Esophagus muscularis mucosa (tissue), 4 donors: ENCODE data around the gene CD84. TPM values are rescaled to one million over a fixed set of nuclear protein-coding genes. Genes with fewer than 3 reads are reported as not detected.
A peak's percentile ranks its signal among the peaks of the same experiment; 100 is the strongest.

Experiments
- DNase-seq: peaks from one replicate; pipeline ENCODE4 v3.0.0-alpha.2; 2017; ENCODE audit errors: extremely low spot score
- H3K27ac ChIP-seq, 4 donors: fragments of 200-600 bp; sonication (generic); replicated peaks in 1 of 4; 1 replicate in 3 of 4; 2 replicates in 1 of 4; pipeline ENCODE4 v1.5.1; 2016 to 2019; ENCODE audit warnings: mild to moderate bottlenecking in 1 of 4
- H3K27me3 ChIP-seq, 4 donors: fragments of 200-600 bp; sonication (generic); one replicate each; pipeline versions ENCODE4 v1.5.1 to v1.6.0; 2016 to 2019
- H3K36me3 ChIP-seq, 4 donors: fragments of 200-600 bp; sonication (generic); one replicate each; pipeline ENCODE4 v1.5.1; 2016 to 2019
- H3K4me1 ChIP-seq, 4 donors: fragments of 200-600 bp; sonication (generic); one replicate each; pipeline ENCODE4 v1.5.1; 2016 to 2019
- H3K4me3 ChIP-seq, 4 donors: fragments of 200-600 bp; sonication (generic); 1 replicate in 2 of 4; 2 replicates in 2 of 4; pipeline ENCODE4 v1.5.1; 2016 to 2019; ENCODE audit warnings: mild to moderate bottlenecking in 4 of 4, moderate library complexity in 1 of 4
- H3K9me3 ChIP-seq, 4 donors: fragments of 200-600 bp; sonication (generic); 1 replicate in 3 of 4; 2 replicates in 1 of 4; pipeline ENCODE4 v1.5.1; 2016 to 2019
- CTCF ChIP-seq, 3 experiments: fragments of 200-600 bp in 2 of 3; fragments of 450-650 bp in 1 of 3; sonication (generic) in 2 of 3; IDR thresholded peaks; one replicate each; pipeline ENCODE4 v1.5.1; 2017 to 2019; ENCODE audit warnings: antibody characterized with exemption in 3 of 3, mild to moderate bottlenecking in 2 of 3, moderate library complexity in 1 of 3
- EP300 ChIP-seq: sonication (generic); formaldehyde crosslinking; IDR thresholded peaks from one replicate; pipeline ENCODE4 v1.6.1; 2017; ENCODE audit warnings: antibody characterized with exemption
- POLR2A ChIP-seq: fragments of 450-650 bp; IDR thresholded peaks from one replicate; pipeline ENCODE4 v1.6.1; 2017; ENCODE audit warnings: antibody characterized with exemption, moderate library complexity, mild to moderate bottlenecking, low read depth
- POLR2AphosphoS5 ChIP-seq, 2 donors: sonication (generic); formaldehyde crosslinking; IDR thresholded peaks; one replicate each; pipeline ENCODE4 v1.6.1; 2017; ENCODE audit warnings: antibody characterized with exemption in 2 of 2
- WGBS: methylation state at CpG from one replicate; pipeline ENCODE4 v1.1.5; 2018; 5-methylcytosine and 5-hydroxymethylcytosine counted together
- intact Hi-C: fragments of 100-400 bp; cut with DNase I; formaldehyde crosslinking; loops from one replicate; pipeline ENCODE4 v1.15.1; 2023
- total RNA-seq, 4 donors: library from RNA; depleted of rRNA; stranded (reverse); fragments of >200 nt; gene quantifications; one replicate each; pipeline versions ENCODE4 v1.1.0 to v1.2.1, GENCODE V29; 2016

CD84 gene
- total RNA-seq, 4 donors from 2014 or later, result 2.7 to 7.3 (median 4.7) TPM

DNA sequence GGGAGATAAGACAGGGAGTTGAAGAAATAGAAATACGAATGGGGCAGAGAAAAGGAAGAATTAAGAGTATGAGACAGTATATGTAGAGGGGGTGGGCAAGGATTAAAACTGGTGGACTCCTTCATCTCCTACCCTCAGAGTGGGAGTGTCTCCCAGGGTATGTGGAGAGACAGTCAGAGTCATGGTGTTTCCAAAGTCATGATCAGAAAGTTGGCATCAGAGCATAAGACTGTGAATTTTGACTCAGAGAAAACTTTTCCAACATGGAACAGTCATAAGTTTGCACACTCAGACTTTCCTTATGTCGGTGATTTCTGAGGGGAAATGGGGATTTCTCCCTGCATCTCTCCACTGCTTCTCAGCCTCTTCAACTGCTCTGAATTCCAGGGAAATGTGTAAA is 2.4 kb downstream of the CD84 start:
- no peaks in the 10 kb centered on the region for H3K36me3 ChIP-seq
- H3K27me3 ChIP-seq, result no peaks in the 10 kb centered on the region
- H3K9me3 ChIP-seq, result no peaks in the 10 kb centered on the region
- no peak for TF ChIP-seq POLR2A
- no peak for TF ChIP-seq EP300
- TF ChIP-seq POLR2AphosphoS5 (IDR thresholded peaks at IDR 0.05), result no peak
- no peak for TF ChIP-seq CTCF (IDR thresholded peaks at IDR 0.05)
- intact Hi-C loops, result no loop called here
- H3K4me3 ChIP-seq, result peak overlapping the region in 1 of 4 donors; percentile 13
- no peak overlapping the region for H3K27ac ChIP-seq
- no peak for DNase-seq
- WGBS, result 73% methylated on average over 1 of the region's 2 CpGs
- no peaks in the 10 kb centered on the region for H3K4me1 ChIP-seq

DNA sequence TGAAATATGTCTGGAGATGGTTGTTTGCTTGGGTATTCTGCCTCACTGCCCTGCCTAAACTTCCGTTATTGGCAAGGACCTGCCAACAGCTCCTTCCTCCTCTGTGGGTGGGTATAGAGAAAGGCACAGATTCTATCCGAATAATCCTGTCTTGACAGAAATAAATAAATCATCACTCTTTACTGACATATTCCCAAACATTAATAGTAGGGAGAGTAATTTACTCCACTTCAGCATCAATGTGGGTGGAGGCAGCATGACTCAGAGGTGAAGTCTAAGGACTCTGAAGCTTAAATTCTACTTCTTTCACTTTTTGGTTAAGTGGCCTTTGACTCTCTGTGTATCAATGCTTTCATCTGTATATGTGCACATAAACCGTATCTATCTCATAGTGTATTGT is 2.9 kb downstream of the CD84 start:
- 68% methylated on average over 3 of the region's 3 CpGs for whole genome bisulfite sequencing
- Histone ChIP-seq H3K9me3 (no peaks in the 10 kb centered on the region), H3K36me3 (no peaks in the 10 kb centered on the region), H3K27ac (no peak overlapping the region), H3K4me1 (no peaks in the 10 kb centered on the region), H3K4me3 (no peak overlapping the region), H3K27me3 (no peaks in the 10 kb centered on the region)
- no peak for DNase-seq
- intact Hi-C loops, result no loop called here
- TF ChIP-seq CTCF (IDR thresholded peaks at IDR 0.05), result no peak
- no peak for TF ChIP-seq POLR2A
- no peak for TF ChIP-seq EP300
- TF ChIP-seq POLR2AphosphoS5 (IDR thresholded peaks at IDR 0.05), result no peak

DNA sequence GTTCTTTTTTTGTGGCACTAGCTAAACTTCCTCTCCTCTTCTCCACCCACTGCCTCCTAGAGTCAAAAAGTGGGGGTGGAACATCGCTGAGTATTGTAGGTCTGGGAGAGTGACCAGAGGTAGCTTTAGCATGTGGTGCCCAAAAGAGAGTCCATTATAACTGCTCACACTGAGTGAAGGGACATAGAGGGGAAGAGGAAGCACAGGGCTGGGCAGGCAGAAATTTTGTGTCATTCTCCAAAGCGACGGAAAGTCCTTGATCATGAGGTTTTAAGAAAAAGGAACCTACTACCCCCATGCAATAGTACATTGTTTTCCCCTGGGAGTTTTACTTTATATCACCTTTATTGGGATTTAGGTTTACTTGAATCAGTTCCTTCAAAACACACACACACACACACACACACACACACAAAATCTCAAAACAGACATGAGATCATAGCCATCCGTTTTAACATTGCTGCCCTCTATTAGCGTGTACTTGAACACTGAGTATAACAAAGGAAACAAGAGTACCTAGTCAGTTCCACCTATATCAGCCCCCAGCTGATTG is 4.1 kb downstream of the CD84 start:
- Histone ChIP-seq H3K27ac (peak overlapping the region in 3 of 4 donors; percentile 21 to 42 (median 39)), H3K27me3 (no peaks in the 10 kb centered on the region), H3K9me3 (no peaks in the 10 kb centered on the region), H3K4me1 (no peaks in the 10 kb centered on the region), H3K36me3 (no peaks in the 10 kb centered on the region), H3K4me3 (no peak overlapping the region)
- intact Hi-C loops, result no loop called here
- WGBS, result 80% methylated on average over 5 of the region's 5 CpGs
- DNase-seq, result no peak
- TF ChIP-seq POLR2A (no peak), POLR2AphosphoS5 (IDR thresholded peaks at IDR 0.05) (no peak), CTCF (IDR thresholded peaks at IDR 0.05) (no peak), EP300 (no peak)

DNA sequence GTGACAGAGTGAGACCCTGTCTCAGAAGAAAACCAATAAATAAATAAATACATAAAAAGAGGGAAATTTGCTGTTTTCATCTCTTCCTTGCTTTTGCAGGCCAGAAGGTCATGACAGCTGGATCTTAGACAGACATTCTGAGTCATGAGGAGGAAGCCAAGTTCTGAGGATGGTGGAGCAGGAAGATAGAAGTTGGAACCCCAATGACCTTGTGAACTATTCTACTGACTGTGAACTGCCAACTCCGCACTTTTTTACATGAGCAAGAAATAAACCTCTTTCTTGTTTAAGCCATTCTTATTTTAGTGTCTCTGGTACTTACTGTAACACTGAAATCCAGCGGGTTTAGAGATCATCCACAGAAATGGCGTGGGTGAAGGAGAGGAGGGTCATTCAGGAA is 8.5 kb downstream of the CD84 start:
- TF ChIP-seq POLR2A, result no peak
- no peak for TF ChIP-seq CTCF (IDR thresholded peaks at IDR 0.05)
- TF ChIP-seq EP300, result no peak
- TF ChIP-seq POLR2AphosphoS5 (IDR thresholded peaks at IDR 0.05), result no peak
- no peaks in the 10 kb centered on the region for H3K4me1 ChIP-seq
- no peaks in the 10 kb centered on the region for H3K27me3 ChIP-seq
- DNase-seq, result no peak
- intact Hi-C loops, result no loop called here
- H3K36me3 ChIP-seq, result no peaks in the 10 kb centered on the region
- H3K27ac ChIP-seq, result no peak overlapping the region
- H3K9me3 ChIP-seq, result no peaks in the 10 kb centered on the region
- no peak overlapping the region for H3K4me3 ChIP-seq
- 79% methylated on average over 3 of the region's 3 CpGs for WGBS

GRCh38 chr1:160569806-160570205 is 9.5 kb downstream of the CD84 start:
- no peaks in the 10 kb centered on the region for H3K36me3 ChIP-seq
- no peaks in the 10 kb centered on the region for H3K27me3 ChIP-seq
- DNase-seq, result no peak
- no peaks in the 10 kb centered on the region for H3K9me3 ChIP-seq
- H3K4me3 ChIP-seq, result no peak overlapping the region
- no peaks in the 10 kb centered on the region for H3K4me1 ChIP-seq
- TF ChIP-seq CTCF (IDR thresholded peaks at IDR 0.05), result no peak
- no peak for TF ChIP-seq EP300
- no peak for TF ChIP-seq POLR2AphosphoS5 (IDR thresholded peaks at IDR 0.05)
- no peak for TF ChIP-seq POLR2A
- 73% methylated on average over 2 of the region's 2 CpGs for WGBS
- no peak overlapping the region for H3K27ac ChIP-seq
- intact Hi-C loops, result no loop called here
